Motor neuron (in vitro differentiated cells): ENCODE results near the gene SREBF1. TPM values are rescaled to one million over a fixed set of nuclear protein-coding genes. Genes with fewer than 3 reads are reported as not detected.
A peak's percentile ranks its signal among the peaks of the same experiment; 100 is the strongest.

Experiments
- ATAC-seq, 8 experiments: fragments of 200-7000 bp; cut with Tn5 transposase; replicated peaks in 6 of 8; 2 replicates each; pipeline ENCODE4 v1.8.0; 2021; ENCODE audit warnings: mild to moderate bottlenecking in 8 of 8, moderate library complexity in 8 of 8
- H3K27ac ChIP-seq, 2 donors: fragments of 250-450 bp; sonication (Bioruptor Pico); 2 replicates each; pipeline ENCODE4 v1.9.0; 2021; ENCODE audit warnings: antibody characterized with exemption in 2 of 2, mild to moderate bottlenecking in 2 of 2, moderate library complexity in 1 of 2
- H3K4me1 ChIP-seq, 2 donors: fragments of 250-450 bp; sonication (Bioruptor Pico); replicated peaks in 1 of 2; 2 replicates each; pipeline ENCODE4 v1.6.1; 2021; ENCODE audit warnings: antibody characterized with exemption in 2 of 2, mild to moderate bottlenecking in 2 of 2, moderate library complexity in 1 of 2
- H3K4me3 ChIP-seq, 5 donors: fragments of 250-450 bp; sonication (Bioruptor Pico); 2 replicates each; pipeline ENCODE4 v1.9.0; 2021; ENCODE audit warnings: antibody characterized with exemption in 5 of 5, mild to moderate bottlenecking in 5 of 5, moderate library complexity in 4 of 5
- WGBS, 10 experiments: fragments of 450-650 bp; shearing (Covaris generic); methylation state at CpG; one replicate each; pipeline ENCODE4 v1.0.0; 2022; 5-methylcytosine and 5-hydroxymethylcytosine counted together
- in situ Hi-C, 9 experiments: fragments of 400-800 bp; cut with MboI; loops; one replicate each; pipeline ENCODE4 v1.15.0; 2021; ENCODE audit warnings: low sequenced_read_pairs in 9 of 9, low pct_unique_long_range_greater_than_20kb in 2 of 9; ENCODE audit not compliant: unreplicated experiment in 9 of 9
- total RNA-seq, 8 experiments: library from RNA; unstranded; fragments of 300-600 nt; gene quantifications; 2 replicates each; pipeline versions ENCODE4 v1.2.3 to v1.2.4, GENCODE V29; 2022

The SREBF1 gene
- total RNA-seq, 8 experiments from 2014 or later: 14.0 to 204 (median 22.9) TPM

- 80 to 100% (median 95%) methylated on average over 1 to 15 of the region's 30 CpGs; no CpG with 5 or more reads in 5 of the 10 experiments for whole genome bisulfite sequencing, 10 experiments
- no peak overlapping the region for H3K27ac ChIP-seq
- in situ Hi-C loops: no loop called here
- H3K4me1 ChIP-seq: peaks cover 34 to 40% of the 10 kb centered on the region in 2 donors
- no peak for ATAC-seq
- H3K4me3 ChIP-seq: no peak overlapping the region
Measured at GRCh38 chr17:17797119-17797809, 39.5 kb downstream of the SREBF1 start.

DNA sequence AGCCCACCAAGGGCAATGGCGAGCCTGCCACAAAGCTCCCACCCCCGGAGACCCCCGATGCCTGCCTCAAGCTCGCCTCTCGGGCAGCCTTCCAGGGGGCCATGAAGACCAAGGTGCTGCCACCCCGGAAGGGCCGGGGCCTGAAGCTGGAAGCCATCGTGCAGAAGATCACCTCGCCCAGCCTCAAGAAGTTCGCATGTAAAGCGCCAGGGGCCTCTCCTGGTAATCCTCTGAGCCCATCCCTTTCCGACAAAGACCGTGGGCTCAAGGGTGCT lies 40.1 kb downstream of the SREBF1 start:
- Histone ChIP-seq H3K27ac (no peak overlapping the region), H3K4me3 (no peak overlapping the region), H3K4me1 (peaks cover 39 to 46% of the 10 kb centered on the region in 2 donors)
- 96 to 100% (median 100%) methylated on average over 1 to 7 of the region's 13 CpGs; no CpG with 5 or more reads in 6 of the 10 experiments for WGBS, 10 experiments
- no peak for ATAC-seq
- in situ Hi-C loops: no loop called here

- ATAC-seq: no peak
- in situ Hi-C loops: no loop called here
- 80 to 100% (median 95%) methylated on average over 1 to 8 of the region's 40 CpGs; no CpG with 5 or more reads in 3 of the 10 experiments for WGBS, 10 experiments
- H3K27ac ChIP-seq: peak overlapping the region in 1 of 2 donors; percentile 14
- no peak overlapping the region for H3K4me3 ChIP-seq
- peaks cover 45 to 51% of the 10 kb centered on the region in 2 donors for H3K4me1 ChIP-seq
Measured at GRCh38 chr17:17795946-17796786, 40.6 kb downstream of the SREBF1 start.

GRCh38 chr17:17795296-17795695 lies 41.5 kb downstream of the SREBF1 start:
- 90% methylated on average over 2 of the region's 12 CpGs; no CpG with 5 or more reads in 9 of the 10 experiments for WGBS, 10 experiments
- Histone ChIP-seq H3K4me1 (peaks cover 53 to 60% of the 10 kb centered on the region in 2 donors), H3K4me3 (no peak overlapping the region), H3K27ac (no peak overlapping the region)
- in situ Hi-C loops: no loop called here
- no peak for ATAC-seq

GRCh38 chr17:17794382-17794781 lies 42.4 kb downstream of the SREBF1 start:
- 80 to 100% (median 93%) methylated on average over 3 to 22 of the region's 31 CpGs; no CpG with 5 or more reads in 4 of the 10 experiments for WGBS, 10 experiments
- peaks cover 56 to 60% of the 10 kb centered on the region in 2 donors for H3K4me1 ChIP-seq
- peak overlapping the region in 1 of 2 donors; percentile 97 for H3K27ac ChIP-seq
- in situ Hi-C loops: no loop called here
- no peak for ATAC-seq
- H3K4me3 ChIP-seq: no peak overlapping the region

- WGBS, 10 experiments: 93 to 100% (median 98%) methylated on average over 2 to 7 of the region's 30 CpGs; no CpG with 5 or more reads in 7 of the 10 experiments
- peaks cover 56 to 60% of the 10 kb centered on the region in 2 donors for H3K4me1 ChIP-seq
- in situ Hi-C loops: no loop called here
- no peak for ATAC-seq
- peak overlapping the region; percentile 88 to 97 for H3K27ac ChIP-seq
- no peak overlapping the region for H3K4me3 ChIP-seq
Measured at GRCh38 chr17:17793378-17794214, 43.2 kb downstream of the SREBF1 start.

DNA sequence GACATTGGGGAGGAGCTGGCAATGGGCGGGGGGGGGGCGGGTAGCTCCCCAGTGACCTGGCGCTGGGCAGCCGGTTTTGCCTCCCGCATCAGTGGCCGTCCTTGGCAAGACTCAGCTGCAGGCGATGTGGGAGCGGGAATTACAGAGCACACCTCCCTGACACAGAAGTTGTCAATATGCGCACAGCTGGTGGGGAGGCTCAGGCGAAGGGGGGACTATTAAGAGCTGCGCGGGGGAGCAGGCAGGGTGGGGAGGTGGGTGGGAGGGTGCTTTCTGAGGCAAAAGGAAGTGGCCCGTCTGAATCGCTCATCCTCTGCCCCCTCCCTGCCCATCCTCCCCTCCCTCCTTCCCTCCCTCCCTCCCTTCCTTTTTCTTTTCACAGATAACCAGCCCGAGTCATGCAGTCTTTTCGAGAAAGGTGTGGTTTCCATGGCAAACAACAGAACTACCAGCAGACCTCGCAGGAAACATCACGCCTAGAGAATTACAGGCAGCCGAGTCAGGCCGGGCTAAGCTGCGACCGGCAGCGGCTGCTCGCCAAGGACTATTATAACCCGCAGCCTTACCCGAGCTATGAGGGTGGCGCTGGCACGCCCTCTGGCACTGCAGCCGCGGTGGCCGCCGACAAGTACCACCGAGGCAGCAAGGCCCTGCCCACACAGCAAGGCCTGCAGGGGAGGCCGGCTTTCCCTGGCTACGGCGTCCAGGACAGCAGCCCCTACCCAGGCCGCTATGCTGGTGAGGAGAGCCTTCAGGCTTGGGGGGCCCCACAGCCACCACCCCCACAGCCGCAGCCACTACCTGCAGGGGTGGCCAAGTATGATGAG lies 44.0 kb downstream of the SREBF1 start:
- peak overlapping the region in 1 of 5 donors; percentile 13 for H3K4me3 ChIP-seq
- peak; percentile 80 to 89 (median 83) for ATAC-seq
- WGBS, 10 experiments: 33 to 100% (median 50%) methylated on average over 1 to 6 of the region's 38 CpGs; no CpG with 5 or more reads in 7 of the 10 experiments
- in situ Hi-C loops: no loop called here
- H3K4me1 ChIP-seq: peaks cover 62 to 68% of the 10 kb centered on the region in 2 donors
- peak overlapping the region; percentile 88 to 97 for H3K27ac ChIP-seq

DNA sequence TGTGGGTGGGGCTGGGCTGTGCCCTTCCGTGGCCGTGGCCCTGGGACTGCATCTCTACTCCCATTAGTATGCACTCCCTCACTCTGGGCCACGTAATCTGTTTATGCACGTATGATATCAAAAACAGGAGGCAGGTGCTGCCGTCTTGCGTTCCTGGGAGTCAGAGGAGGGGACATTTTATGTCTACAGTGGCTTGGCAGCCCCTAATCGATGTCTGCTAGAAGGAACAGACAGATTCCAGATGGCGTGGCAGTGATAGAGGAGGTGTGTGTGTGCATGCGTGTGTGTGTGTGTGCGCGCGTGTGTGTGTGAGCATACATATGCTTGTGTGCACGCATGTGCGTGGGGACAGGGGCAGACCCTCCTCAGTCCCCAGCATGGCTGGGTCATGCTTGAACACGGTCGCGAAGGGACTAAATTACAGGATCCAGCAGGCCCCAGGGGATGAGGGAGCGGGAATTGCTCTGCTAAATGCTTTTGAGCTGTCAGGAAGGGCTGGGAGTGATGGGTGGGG lies 44.7 kb downstream of the SREBF1 start:
- Histone ChIP-seq H3K27ac (peak overlapping the region; percentile 88 to 97), H3K4me3 (peak overlapping the region in 4 of 5 donors; percentile 0 to 13 (median 6)), H3K4me1 (peaks cover 68 to 75% of the 10 kb centered on the region in 2 donors)
- peak; percentile 7 to 77 (median 68) for ATAC-seq
- in situ Hi-C loops: no loop called here
- WGBS, 10 experiments: 7 to 43% (median 15%) methylated on average over 1 to 11 of the region's 18 CpGs; no CpG with 5 or more reads in 4 of the 10 experiments

GRCh38 chr17:17790637-17791464 lies 45.9 kb downstream of the SREBF1 start:
- Histone ChIP-seq H3K4me3 (peak overlapping the region in 1 of 5 donors; percentile 13), H3K27ac (peak overlapping the region; percentile 88 to 97), H3K4me1 (peaks cover 81 to 87% of the 10 kb centered on the region in 2 donors)
- no peak for ATAC-seq
- WGBS, 10 experiments: 48 to 87% (median 79%) methylated on average over 3 to 9 of the region's 26 CpGs; no CpG with 5 or more reads in 4 of the 10 experiments
- in situ Hi-C loops: no loop called here

DNA sequence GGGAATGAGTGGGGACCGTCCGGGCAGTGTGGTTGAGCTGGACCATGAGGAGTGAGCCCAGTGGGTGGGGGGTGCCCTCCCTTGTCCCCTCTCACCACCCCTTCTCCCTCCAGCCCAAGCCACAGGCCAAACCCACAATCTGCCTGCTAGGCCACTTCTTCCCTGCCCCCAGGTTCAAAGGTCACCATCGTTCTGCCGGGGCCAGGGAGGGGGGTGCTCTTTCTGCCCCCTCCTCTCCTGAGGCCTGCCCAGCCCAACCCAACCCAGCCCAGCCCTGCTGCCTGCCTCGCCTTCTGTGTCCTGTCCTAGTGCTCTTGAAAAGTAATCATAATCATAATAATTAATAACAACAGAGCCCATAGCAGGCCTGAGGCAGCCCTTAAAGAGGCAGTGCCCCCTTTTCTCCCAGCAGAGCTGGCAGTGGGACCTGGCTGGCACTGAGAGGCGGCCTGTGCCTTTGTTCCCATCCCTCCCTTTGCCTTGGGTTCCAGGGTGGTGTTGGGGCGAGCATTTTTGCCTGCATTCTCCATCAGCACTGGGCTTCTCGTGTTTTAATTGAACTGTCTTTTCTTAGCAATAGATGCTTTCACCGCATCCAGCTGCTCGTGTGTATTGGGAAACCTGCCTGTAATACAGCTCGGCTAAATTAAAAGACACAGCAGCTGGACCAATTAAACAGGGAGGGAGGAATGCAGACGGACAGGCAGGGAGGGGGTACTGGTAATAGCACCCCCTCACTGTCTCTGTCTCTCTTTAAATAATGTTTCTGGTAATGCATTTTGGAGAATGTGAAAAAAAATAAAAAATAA lies 46.8 kb downstream of the SREBF1 start:
- H3K4me1 ChIP-seq: peaks cover 89 to 95% of the 10 kb centered on the region in 2 donors
- H3K4me3 ChIP-seq: no peak overlapping the region
- WGBS, 10 experiments: 42 to 70% (median 59%) methylated on average over 1 to 8 of the region's 12 CpGs; no CpG with 5 or more reads in 2 of the 10 experiments
- H3K27ac ChIP-seq: peak overlapping the region; percentile 88 to 97
- in situ Hi-C loops: no loop called here
- no peak for ATAC-seq
